OCI-LY7 (cell line): Measurements from ENCODE around the gene LDLRAP1. TPM values are rescaled to one million over a fixed set of nuclear protein-coding genes. Genes with fewer than 3 reads are reported as not detected.

Experiments
- BruUV-seq: library from RNA; stranded (reverse); fragments of 400-500 nt; replicated peaks from 2 replicates; lab custom pipeline; 2021; lab: Mats Ljungman, UMichigan
- CTCF ChIA-PET: fragments of 300-600 bp; sonication (Branson Sonifier 250); formaldehyde crosslinking; loops from one replicate; lab custom pipeline; 2022; ENCODE audit warnings: antibody characterized with exemption; ENCODE audit not compliant: unreplicated experiment; lab: Charles Lee
- POLR2A ChIA-PET: fragments of 300-600 bp; sonication (Branson Sonifier 250); formaldehyde crosslinking; loops from one replicate; lab custom pipeline; 2022; ENCODE audit warnings: antibody characterized with exemption; lab: Charles Lee
- DNase-seq: peaks from one replicate; pipeline ENCODE4 v3.0.0-alpha.2; 2015; ENCODE audit warnings: low spot score
- H2AFZ ChIP-seq: fragments of 200-600 bp; sonication (generic), shearing (Covaris generic); 2 replicates; pipeline ENCODE4 v1.6.1; 2014; ENCODE audit warnings: mild to moderate bottlenecking, antibody characterized with exemption, low read length, moderate library complexity
- H3K27ac ChIP-seq: fragments of 200-600 bp; sonication (generic); 2 replicates; pipeline ENCODE4 v1.5.1; 2014; ENCODE audit warnings: mixed run types, low read depth, mild to moderate bottlenecking, moderate library complexity, low read length, inconsistent platforms; ENCODE audit not compliant: poor library complexity, severe bottlenecking
- H3K36me3 ChIP-seq: fragments of 200-600 bp; sonication (generic); 2 replicates; pipeline ENCODE4 v1.6.1; 2014; ENCODE audit warnings: mild to moderate bottlenecking, antibody characterized with exemption, low read length, moderate library complexity, mixed read lengths; ENCODE audit not compliant: insufficient read depth
- H3K4me1 ChIP-seq: fragments of 200-600 bp; sonication (generic); 2 replicates; pipeline ENCODE4 v1.5.1; 2014; ENCODE audit warnings: mild to moderate bottlenecking, low read length; ENCODE audit not compliant: insufficient read depth, poor library complexity, severe bottlenecking
- H3K4me2 ChIP-seq: fragments of 200-600 bp; sonication (generic); 2 replicates; pipeline ENCODE4 v1.6.1; 2014; ENCODE audit warnings: mild to moderate bottlenecking, low read length
- H3K4me3 ChIP-seq: fragments of 200-600 bp; sonication (generic); 2 replicates; pipeline ENCODE4 v1.5.1; 2014; ENCODE audit warnings: mild to moderate bottlenecking, low read depth, low read length; ENCODE audit not compliant: poor library complexity, severe bottlenecking
- H3K79me2 ChIP-seq: fragments of 200-600 bp; sonication (generic); 2 replicates; pipeline ENCODE4 v1.6.1; 2016; ENCODE audit warnings: low read depth, mild to moderate bottlenecking, low read length, moderate library complexity, mixed read lengths; ENCODE audit not compliant: insufficient read depth
- H3K9me2 ChIP-seq: fragments of 200-600 bp; sonication (generic); 2 replicates; pipeline ENCODE4 v1.6.1; 2016; ENCODE audit warnings: mild to moderate bottlenecking, low read length, mixed read lengths; ENCODE audit not compliant: insufficient read depth
- H3K9me3 ChIP-seq: fragments of 200-600 bp; sonication (generic); 2 replicates; pipeline ENCODE4 v1.6.1; 2014; ENCODE audit warnings: mild to moderate bottlenecking, mixed run types, low read length, mixed read lengths
- H4K20me1 ChIP-seq: fragments of 200-600 bp; sonication (generic); 2 replicates; pipeline ENCODE4 v1.6.1; 2014; ENCODE audit warnings: mild to moderate bottlenecking, antibody characterized with exemption, low read length, moderate library complexity, mixed read lengths; ENCODE audit not compliant: insufficient read depth
- EZH2phosphoT487 ChIP-seq: fragments of 200-600 bp; sonication (generic); IDR thresholded peaks from 2 replicates; pipeline ENCODE4 v1.6.1; 2018; ENCODE audit warnings: low read depth, borderline replicate concordance, mild to moderate bottlenecking, mixed run types, antibody characterized with exemption, low read length, moderate library complexity, mixed read lengths
- intact Hi-C: fragments of 100-400 bp; cut with micrococcal nuclease; formaldehyde crosslinking; loops from one replicate; pipeline ENCODE4 v1.10.0; 2022; ENCODE audit not compliant: unreplicated experiment
- total RNA-seq, 2 experiments: library from RNA; depleted of rRNA in 1 of 2; stranded (reverse); fragments of >200 nt in 1 of 2; shearing (Covaris generic) in 1 of 2; gene quantifications; 2 replicates each; pipeline ENCODE4 v1.2.3, GENCODE V29; 2014 to 2022
- TF ChIP-seq, protein P1 (sequence below): fragments of 200-600 bp; sonication (generic); conservative IDR thresholded peaks from 2 replicates; pipeline ENCODE4 v1.5.1; 2014; ENCODE audit warnings: mild to moderate bottlenecking, antibody characterized with exemption, low read length, moderate library complexity, mixed read lengths

Gene LDLRAP1
- total RNA-seq, 2 experiments from 2014 or later, result 14.9 to 36.2 TPM

DNA sequence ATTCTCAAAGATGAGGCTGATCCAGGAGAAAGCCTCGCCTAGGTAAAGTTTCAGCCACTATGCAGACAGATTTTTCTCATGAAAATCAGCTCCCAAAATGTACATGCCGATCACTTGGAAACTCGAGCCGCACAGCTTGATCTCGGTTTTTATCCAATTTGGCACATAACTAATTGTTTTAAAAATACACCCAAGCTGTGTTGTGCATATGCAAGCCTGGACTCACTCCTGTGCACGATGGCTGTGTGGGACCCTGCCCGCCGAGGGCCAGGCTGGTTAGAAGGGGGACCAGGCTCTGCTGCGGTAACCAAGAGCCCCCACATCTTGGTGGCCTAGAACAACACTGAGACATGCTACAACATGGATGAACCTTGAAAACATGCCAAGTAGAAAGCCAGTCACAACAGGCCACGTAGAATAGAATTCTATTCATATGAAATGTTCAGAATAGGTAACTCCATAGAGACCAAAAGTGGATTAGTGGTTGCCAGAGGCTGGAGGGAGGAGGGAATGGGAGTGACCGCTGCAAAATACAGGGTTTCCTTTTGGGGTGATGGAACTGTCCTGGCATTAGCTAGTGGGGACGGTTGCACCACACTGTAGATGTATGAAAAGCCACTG is 16.1 kb upstream of the LDLRAP1 start:
- H3K4me2 ChIP-seq, result no peak overlapping the region
- no peaks in the 10 kb centered on the region for H3K9me3 ChIP-seq
- intact Hi-C loops, result no loop called here
- TF ChIP-seq, protein P1, sequence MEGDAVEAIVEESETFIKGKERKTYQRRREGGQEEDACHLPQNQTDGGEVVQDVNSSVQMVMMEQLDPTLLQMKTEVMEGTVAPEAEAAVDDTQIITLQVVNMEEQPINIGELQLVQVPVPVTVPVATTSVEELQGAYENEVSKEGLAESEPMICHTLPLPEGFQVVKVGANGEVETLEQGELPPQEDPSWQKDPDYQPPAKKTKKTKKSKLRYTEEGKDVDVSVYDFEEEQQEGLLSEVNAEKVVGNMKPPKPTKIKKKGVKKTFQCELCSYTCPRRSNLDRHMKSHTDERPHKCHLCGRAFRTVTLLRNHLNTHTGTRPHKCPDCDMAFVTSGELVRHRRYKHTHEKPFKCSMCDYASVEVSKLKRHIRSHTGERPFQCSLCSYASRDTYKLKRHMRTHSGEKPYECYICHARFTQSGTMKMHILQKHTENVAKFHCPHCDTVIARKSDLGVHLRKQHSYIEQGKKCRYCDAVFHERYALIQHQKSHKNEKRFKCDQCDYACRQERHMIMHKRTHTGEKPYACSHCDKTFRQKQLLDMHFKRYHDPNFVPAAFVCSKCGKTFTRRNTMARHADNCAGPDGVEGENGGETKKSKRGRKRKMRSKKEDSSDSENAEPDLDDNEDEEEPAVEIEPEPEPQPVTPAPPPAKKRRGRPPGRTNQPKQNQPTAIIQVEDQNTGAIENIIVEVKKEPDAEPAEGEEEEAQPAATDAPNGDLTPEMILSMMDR, result no peak
- no peak for TF ChIP-seq EZH2phosphoT487
- H3K4me1 ChIP-seq, result no peaks in the 10 kb centered on the region
- BruUV-seq, result no TSS peak
- H3K4me3 ChIP-seq, result no peak overlapping the region
- H3K79me2 ChIP-seq, result no peaks in the 10 kb centered on the region
- CTCF ChIA-PET, result no interaction called here
- no peak overlapping the region for H3K27ac ChIP-seq
- no peaks in the 10 kb centered on the region for H4K20me1 ChIP-seq
- no peak for DNase-seq
- POLR2A ChIA-PET, result interaction anchor here (0.6 kb wide), 1 partner anchor 38 kb away, joined by 4 read pairs; no protein-coding TSS in a partner anchor
- H3K36me3 ChIP-seq, result no peaks in the 10 kb centered on the region
- H3K9me2 ChIP-seq, result no peaks in the 10 kb centered on the region
- H2AFZ ChIP-seq, result no peak overlapping the region

GRCh38 chr1:25527946-25528595 is 15.3 kb upstream of the LDLRAP1 start:
- Histone ChIP-seq H3K36me3 (no peaks in the 10 kb centered on the region), H3K27ac (no peak overlapping the region), H3K4me3 (no peak overlapping the region), H3K4me2 (no peak overlapping the region), H3K79me2 (no peaks in the 10 kb centered on the region), H3K9me2 (no peaks in the 10 kb centered on the region), H3K9me3 (no peaks in the 10 kb centered on the region), H3K4me1 (no peaks in the 10 kb centered on the region), H4K20me1 (no peaks in the 10 kb centered on the region), H2AFZ (no peak overlapping the region)
- DNase-seq, result no peak
- POLR2A ChIA-PET, result no interaction called here
- TF ChIP-seq EZH2phosphoT487, result no peak
- TF ChIP-seq, protein P1, result no peak
- no TSS peak for BruUV-seq
- CTCF ChIA-PET, result no interaction called here
- intact Hi-C loops, result no loop called here

- TF ChIP-seq, protein P1, result no peak
- no peak overlapping the region for H3K4me2 ChIP-seq
- no peaks in the 10 kb centered on the region for H3K9me3 ChIP-seq
- no peak overlapping the region for H2AFZ ChIP-seq
- no TSS peak for BruUV-seq
- no peak overlapping the region for H3K4me3 ChIP-seq
- H3K36me3 ChIP-seq, result no peaks in the 10 kb centered on the region
- H4K20me1 ChIP-seq, result no peaks in the 10 kb centered on the region
- no peaks in the 10 kb centered on the region for H3K9me2 ChIP-seq
- no peak overlapping the region for H3K27ac ChIP-seq
- POLR2A ChIA-PET, result no interaction called here
- intact Hi-C loops, result no loop called here
- CTCF ChIA-PET, result no interaction called here
- DNase-seq, result no peak
- H3K4me1 ChIP-seq, result no peaks in the 10 kb centered on the region
- H3K79me2 ChIP-seq, result no peaks in the 10 kb centered on the region
Measured at GRCh38 chr1:25528881-25529517, 14.4 kb upstream of the LDLRAP1 start.
